K562 (cell line): Measurements from ENCODE around the gene GLB1L.

Source experiments
- CBX1 ChIP-seq: sonication (generic); IDR thresholded peaks from 2 replicates; pipeline ENCODE4 v1.6.1; 2016; ENCODE audit warnings: antibody characterized with exemption, low read depth, mild to moderate bottlenecking
- MXI1 ChIP-seq: IDR thresholded peaks from 2 replicates; pipeline ENCODE4 v1.6.1; 2011; ENCODE audit warnings: low read depth, mild to moderate bottlenecking, improper control_type of control experiment, low read length
- PHF8 ChIP-seq: fragments of 200-600 bp; sonication (generic); IDR thresholded peaks from 2 replicates; pipeline ENCODE4 v1.6.1; 2012; ENCODE audit warnings: mixed run types, mild to moderate bottlenecking, inconsistent platforms, low read length, moderate library complexity, borderline replicate concordance
- POLR2A ChIP-seq: fragments of 450-650 bp; conservative IDR thresholded peaks from 2 replicates; pipeline ENCODE4 v1.6.1; 2016
- POLR2AphosphoS5 ChIP-seq: IDR thresholded peaks from 2 replicates; pipeline ENCODE4 v1.6.1; 2011; ENCODE audit warnings: mild to moderate bottlenecking, low read depth, low read length, moderate library complexity; ENCODE audit not compliant: control insufficient read depth, insufficient read depth
- SAP30 ChIP-seq: fragments of 200-600 bp; sonication (generic); IDR thresholded peaks from 2 replicates; pipeline ENCODE4 v1.6.1; 2012; ENCODE audit warnings: borderline replicate concordance, low read depth, mild to moderate bottlenecking, moderate library complexity, low read length, control low read depth, inconsistent platforms; ENCODE audit not compliant: insufficient read depth, poor library complexity, severe bottlenecking
- TF ChIP-seq, protein P1 (sequence below): fragments of 250-450 bp; sonication (Bioruptor Pico); IDR thresholded peaks from 2 replicates; pipeline ENCODE4 v1.5.0; 2021; ENCODE audit warnings: mild to moderate bottlenecking, borderline replicate concordance

DNA sequence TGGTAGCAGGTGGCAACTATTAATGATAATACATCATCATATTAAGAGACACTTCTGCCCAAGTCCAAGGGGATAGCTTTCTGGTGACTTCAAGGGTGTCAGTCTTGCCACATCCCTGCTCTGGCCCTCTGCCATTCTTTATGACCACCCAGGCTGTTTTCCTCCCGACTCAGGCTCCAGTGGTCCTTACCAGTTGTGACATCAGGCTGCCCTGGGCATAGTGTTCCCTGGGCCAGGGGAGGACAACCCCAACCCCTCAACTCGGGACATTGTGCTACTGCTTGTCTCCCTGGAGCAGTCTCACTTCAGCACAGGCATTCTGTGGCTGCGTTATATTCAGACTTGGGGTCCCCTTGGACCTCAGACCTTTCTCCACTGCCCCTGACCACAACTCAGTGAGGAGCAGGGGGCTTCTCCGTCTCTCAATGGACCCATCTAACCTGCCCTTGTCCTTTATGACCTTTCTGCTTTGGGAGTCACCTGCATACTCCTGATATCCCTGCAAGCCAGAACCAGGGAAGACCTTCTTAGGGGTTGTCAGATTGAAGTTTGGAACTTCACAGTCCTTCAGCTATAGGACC, 46.8 kb upstream of the GLB1L start:
- no peak for TF ChIP-seq PHF8
- no peak for TF ChIP-seq CBX1
- TF ChIP-seq, protein P1, sequence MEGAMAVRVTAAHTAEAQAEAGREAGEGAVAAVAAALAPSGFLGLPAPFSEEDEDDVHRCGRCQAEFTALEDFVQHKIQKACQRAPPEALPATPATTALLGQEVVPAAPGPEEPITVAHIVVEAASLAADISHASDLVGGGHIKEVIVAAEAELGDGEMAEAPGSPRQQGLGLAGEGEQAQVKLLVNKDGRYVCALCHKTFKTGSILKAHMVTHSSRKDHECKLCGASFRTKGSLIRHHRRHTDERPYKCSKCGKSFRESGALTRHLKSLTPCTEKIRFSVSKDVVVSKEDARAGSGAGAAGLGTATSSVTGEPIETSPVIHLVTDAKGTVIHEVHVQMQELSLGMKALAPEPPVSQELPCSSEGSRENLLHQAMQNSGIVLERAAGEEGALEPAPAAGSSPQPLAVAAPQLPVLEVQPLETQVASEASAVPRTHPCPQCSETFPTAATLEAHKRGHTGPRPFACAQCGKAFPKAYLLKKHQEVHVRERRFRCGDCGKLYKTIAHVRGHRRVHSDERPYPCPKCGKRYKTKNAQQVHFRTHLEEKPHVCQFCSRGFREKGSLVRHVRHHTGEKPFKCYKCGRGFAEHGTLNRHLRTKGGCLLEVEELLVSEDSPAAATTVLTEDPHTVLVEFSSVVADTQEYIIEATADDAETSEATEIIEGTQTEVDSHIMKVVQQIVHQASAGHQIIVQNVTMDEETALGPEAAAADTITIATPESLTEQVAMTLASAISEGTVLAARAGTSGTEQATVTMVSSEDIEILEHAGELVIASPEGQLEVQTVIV (CRISPR knock-in tag): no peak
- TF ChIP-seq SAP30: no peak
- TF ChIP-seq POLR2AphosphoS5: no peak
- TF ChIP-seq MXI1: no peak
- TF ChIP-seq POLR2A: no peak
